Measurements from ENCODE around the gene KMT5B.

The KMT5B gene

GRCh38 chr11:68215087-68215445 lies 2.0 kb upstream of the KMT5B start:
- H3K36me3 ChIP-seq (ENCODE audit: insufficient read depth, low read length) = no peaks in the 10 kb centered on the region
- no peak overlapping the region for H2AFZ ChIP-seq (ENCODE audit: low read length)
- H4K20me1 ChIP-seq (ENCODE audit: insufficient read depth, low read length, poor library complexity, severe bottlenecking) = peaks cover 25% of the 10 kb centered on the region
- H3K9me3 ChIP-seq (ENCODE audit: insufficient read depth, low read depth, low read length) = no peaks in the 10 kb centered on the region
- H3K9me2 ChIP-seq (replicated peaks; ENCODE audit: low read depth, low read length) = no peaks in the 10 kb centered on the region
- no peak overlapping the region for H3K4me2 ChIP-seq (ENCODE audit: low read depth, low read length, poor library complexity, severe bottlenecking)
- H3K9ac ChIP-seq (ENCODE audit: low read depth, low read length, poor library complexity, severe bottlenecking) = no peak overlapping the region
- H3F3A ChIP-seq (ENCODE audit: low read depth) = no peaks in the 10 kb centered on the region
- H3K4me1 ChIP-seq (ENCODE audit: insufficient read depth, low read length, poor library complexity, severe bottlenecking) = peaks cover 31% of the 10 kb centered on the region
- H3K4me3 ChIP-seq (ENCODE audit: low read length, poor library complexity, severe bottlenecking) = no peak overlapping the region
- peaks cover 26% of the 10 kb centered on the region for H3K79me2 ChIP-seq (ENCODE audit: insufficient read depth, low read length)
- H3K27me3 ChIP-seq (ENCODE audit: insufficient read depth, low read length, poor library complexity, severe bottlenecking) = no peaks in the 10 kb centered on the region
- no peak for TF ChIP-seq EZH2phosphoT487 (IDR thresholded peaks at IDR 0.05; ENCODE audit: borderline replicate concordance)
- TF ChIP-seq CTCF (conservative IDR thresholded peaks at IDR 0.05; ENCODE audit: low read length) = no peak

- H3K4me3 ChIP-seq (ENCODE audit: low read length, poor library complexity, severe bottlenecking) = peak overlapping the region; percentile 88
- peaks cover 31% of the 10 kb centered on the region for H4K20me1 ChIP-seq (ENCODE audit: insufficient read depth, low read length, poor library complexity, severe bottlenecking)
- no peaks in the 10 kb centered on the region for H3K9me2 ChIP-seq (replicated peaks; ENCODE audit: low read depth, low read length)
- H3K9ac ChIP-seq (ENCODE audit: low read depth, low read length, poor library complexity, severe bottlenecking) = peak overlapping the region; percentile 86
- peak overlapping the region; percentile 99 for H2AFZ ChIP-seq (ENCODE audit: low read length)
- TF ChIP-seq CTCF (conservative IDR thresholded peaks at IDR 0.05; ENCODE audit: low read length) = no peak
- no peak for TF ChIP-seq EZH2phosphoT487 (IDR thresholded peaks at IDR 0.05; ENCODE audit: borderline replicate concordance)
- peaks cover 35% of the 10 kb centered on the region for H3K4me1 ChIP-seq (ENCODE audit: insufficient read depth, low read length, poor library complexity, severe bottlenecking)
- no peaks in the 10 kb centered on the region for H3K36me3 ChIP-seq (ENCODE audit: insufficient read depth, low read length)
- H3K79me2 ChIP-seq (ENCODE audit: insufficient read depth, low read length) = peaks cover 33% of the 10 kb centered on the region
- peak overlapping the region; percentile 84 for H3K4me2 ChIP-seq (ENCODE audit: low read depth, low read length, poor library complexity, severe bottlenecking)
- no peaks in the 10 kb centered on the region for H3K27me3 ChIP-seq (ENCODE audit: insufficient read depth, low read length, poor library complexity, severe bottlenecking)
- H3K9me3 ChIP-seq (ENCODE audit: insufficient read depth, low read depth, low read length) = no peaks in the 10 kb centered on the region
- H3F3A ChIP-seq (ENCODE audit: low read depth) = peaks cover 1% of the 10 kb centered on the region; the same call in 1 of the 2 replicates
Observed at GRCh38 chr11:68214173-68215086, 1.3 kb upstream of the KMT5B start.

GRCh38 chr11:68213555-68214172 lies 568 bp upstream of the KMT5B start:
- Histone ChIP-seq H3K9me3 (ENCODE audit: insufficient read depth, low read depth, low read length) (no peaks in the 10 kb centered on the region), H3K4me1 (ENCODE audit: insufficient read depth, low read length, poor library complexity, severe bottlenecking) (peaks cover 43% of the 10 kb centered on the region), H3K4me3 (ENCODE audit: low read length, poor library complexity, severe bottlenecking) (peak overlapping the region; percentile 88), H4K20me1 (ENCODE audit: insufficient read depth, low read length, poor library complexity, severe bottlenecking) (peaks cover 39% of the 10 kb centered on the region), H3K9me2 (replicated peaks; ENCODE audit: low read depth, low read length) (no peaks in the 10 kb centered on the region), H2AFZ (ENCODE audit: low read length) (peak overlapping the region; percentile 99), H3K27me3 (ENCODE audit: insufficient read depth, low read length, poor library complexity, severe bottlenecking) (no peaks in the 10 kb centered on the region), H3F3A (ENCODE audit: low read depth) (peaks cover 3% of the 10 kb centered on the region; the same call in 1 of the 2 replicates), H3K4me2 (ENCODE audit: low read depth, low read length, poor library complexity, severe bottlenecking) (peak overlapping the region; percentile 84), H3K9ac (ENCODE audit: low read depth, low read length, poor library complexity, severe bottlenecking) (peak overlapping the region; percentile 86), H3K79me2 (ENCODE audit: insufficient read depth, low read length) (peaks cover 40% of the 10 kb centered on the region), H3K36me3 (ENCODE audit: insufficient read depth, low read length) (no peaks in the 10 kb centered on the region)
- TF ChIP-seq CTCF (conservative IDR thresholded peaks at IDR 0.05; ENCODE audit: low read length) = no peak
- TF ChIP-seq EZH2phosphoT487 (IDR thresholded peaks at IDR 0.05; ENCODE audit: borderline replicate concordance) = no peak
